ENCODE measurements around the gene GDAP1L1. TPM values are rescaled to one million over a fixed set of nuclear protein-coding genes. Genes with fewer than 3 reads are reported as not detected.

GDAP1L1 gene
- total RNA-seq, 2 experiments from 2014 or later = 0.27 TPM; not detected in 1

DNA sequence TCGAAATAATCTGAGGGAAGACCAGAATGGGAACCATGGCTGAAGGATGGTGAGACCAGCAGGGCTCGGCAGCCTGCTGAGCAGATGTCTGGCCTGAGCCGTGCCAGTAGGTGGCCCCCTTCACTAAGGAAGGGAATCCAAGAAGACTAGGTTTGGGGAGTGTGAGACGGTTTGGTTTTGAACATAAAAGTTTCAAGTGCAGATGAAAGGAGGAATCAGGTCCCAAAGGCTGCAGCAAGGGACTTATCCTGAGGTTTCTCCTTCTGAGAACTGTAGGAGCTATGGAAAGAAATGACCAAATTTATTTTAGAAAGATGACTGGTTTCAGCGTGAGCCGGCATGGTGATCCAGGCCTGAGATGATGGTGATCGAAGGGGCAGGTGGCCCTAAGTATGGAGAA, 32.0 kb upstream of the GDAP1L1 start:
- Histone ChIP-seq H3K4me2 (ENCODE audit: low read length) (no peak overlapping the region), H3K9me3 (ENCODE audit: low read length) (no peaks in the 10 kb centered on the region), H3K27ac (ENCODE audit: low read depth, low read length, poor library complexity, severe bottlenecking) (no peak overlapping the region), H3K9me2 (ENCODE audit: insufficient read depth, low read length) (no peaks in the 10 kb centered on the region), H2AFZ (ENCODE audit: low read length) (no peak overlapping the region), H3K79me2 (ENCODE audit: insufficient read depth, low read depth, low read length) (peaks cover 2% of the 10 kb centered on the region), H3K36me3 (ENCODE audit: insufficient read depth, low read length) (no peaks in the 10 kb centered on the region), H3K4me3 (ENCODE audit: low read depth, low read length, poor library complexity, severe bottlenecking) (no peak overlapping the region), H4K20me1 (ENCODE audit: insufficient read depth, low read length) (no peaks in the 10 kb centered on the region), H3K4me1 (ENCODE audit: insufficient read depth, low read length, poor library complexity, severe bottlenecking) (peaks cover 22% of the 10 kb centered on the region)
- CTCF ChIA-PET (ENCODE audit: unreplicated experiment) = interaction anchor here (3.3 kb wide), 1 partner anchor 96 kb away, joined by 16 read pairs; the partner anchor contains the start of gene FITM2
- POLR2A ChIA-PET = no interaction called here
- DNase-seq (ENCODE audit: low spot score) = peak; percentile 72
- BruUV-seq (replicated peaks) = no TSS peak
- intact Hi-C loops (cut with micrococcal nuclease; ENCODE audit: unreplicated experiment) = loop anchor here (1.0 to 10.0 kb wide), 5 partner anchors 96 to 650 kb away; partner anchors contain the start of gene FITM2
- TF ChIP-seq, protein P1, sequence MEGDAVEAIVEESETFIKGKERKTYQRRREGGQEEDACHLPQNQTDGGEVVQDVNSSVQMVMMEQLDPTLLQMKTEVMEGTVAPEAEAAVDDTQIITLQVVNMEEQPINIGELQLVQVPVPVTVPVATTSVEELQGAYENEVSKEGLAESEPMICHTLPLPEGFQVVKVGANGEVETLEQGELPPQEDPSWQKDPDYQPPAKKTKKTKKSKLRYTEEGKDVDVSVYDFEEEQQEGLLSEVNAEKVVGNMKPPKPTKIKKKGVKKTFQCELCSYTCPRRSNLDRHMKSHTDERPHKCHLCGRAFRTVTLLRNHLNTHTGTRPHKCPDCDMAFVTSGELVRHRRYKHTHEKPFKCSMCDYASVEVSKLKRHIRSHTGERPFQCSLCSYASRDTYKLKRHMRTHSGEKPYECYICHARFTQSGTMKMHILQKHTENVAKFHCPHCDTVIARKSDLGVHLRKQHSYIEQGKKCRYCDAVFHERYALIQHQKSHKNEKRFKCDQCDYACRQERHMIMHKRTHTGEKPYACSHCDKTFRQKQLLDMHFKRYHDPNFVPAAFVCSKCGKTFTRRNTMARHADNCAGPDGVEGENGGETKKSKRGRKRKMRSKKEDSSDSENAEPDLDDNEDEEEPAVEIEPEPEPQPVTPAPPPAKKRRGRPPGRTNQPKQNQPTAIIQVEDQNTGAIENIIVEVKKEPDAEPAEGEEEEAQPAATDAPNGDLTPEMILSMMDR (conservative IDR thresholded peaks at IDR 0.05; ENCODE audit: low read length) = peak; percentile 94
- TF ChIP-seq EZH2phosphoT487 (IDR thresholded peaks at IDR 0.05; ENCODE audit: borderline replicate concordance, low read depth, low read length) = no peak

DNA sequence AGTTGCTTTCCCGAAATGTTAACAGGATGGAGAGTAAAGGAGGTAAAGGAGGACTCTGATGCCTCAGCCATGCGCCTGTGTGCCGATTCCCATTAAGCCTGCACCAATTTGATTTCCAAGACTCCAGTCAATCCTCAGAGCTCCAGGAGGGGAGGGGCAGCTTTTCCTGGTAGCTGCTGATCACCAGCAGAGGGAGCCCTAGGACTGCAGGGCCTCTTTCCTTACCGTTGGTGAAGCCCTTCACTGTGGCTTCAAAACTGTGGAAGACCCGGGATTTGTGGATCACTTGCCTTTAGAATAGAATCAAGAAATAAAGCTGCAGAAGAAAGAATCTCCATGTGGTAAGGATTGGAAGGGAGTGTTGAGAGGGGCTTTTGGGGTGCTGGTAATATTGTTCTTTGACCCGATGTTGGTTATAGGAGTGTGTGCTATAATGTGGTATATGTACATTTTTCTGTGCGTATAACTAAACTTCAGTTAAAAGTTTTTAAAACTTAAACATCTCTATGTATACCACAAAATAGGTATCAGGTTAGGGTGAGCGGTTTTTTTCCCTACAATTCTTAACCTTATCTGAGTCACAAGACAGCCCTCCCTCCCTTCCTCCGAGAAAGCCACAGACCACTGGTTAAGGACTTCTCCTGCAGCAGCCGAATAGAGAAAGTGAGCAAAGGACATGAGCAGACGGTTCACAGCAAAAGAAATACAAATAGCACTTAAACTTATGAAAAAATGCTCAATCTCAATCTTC, 29.6 kb upstream of the GDAP1L1 start:
- TF ChIP-seq, protein P1 (conservative IDR thresholded peaks at IDR 0.05; ENCODE audit: low read length) = peak; percentile 97
- no peak for TF ChIP-seq EZH2phosphoT487 (IDR thresholded peaks at IDR 0.05; ENCODE audit: borderline replicate concordance, low read depth, low read length)
- no peak overlapping the region; the same call in 1 of the 2 replicates for H3K4me2 ChIP-seq (ENCODE audit: low read length)
- peak; percentile 68 for DNase-seq (ENCODE audit: low spot score)
- POLR2A ChIA-PET = interaction anchor here (2.6 kb wide), 1 partner anchor 94 kb away, joined by 10 read pairs; the partner anchor contains the start of gene FITM2
- H3K36me3 ChIP-seq (ENCODE audit: insufficient read depth, low read length) = no peaks in the 10 kb centered on the region
- no peaks in the 10 kb centered on the region for H4K20me1 ChIP-seq (ENCODE audit: insufficient read depth, low read length)
- intact Hi-C loops (cut with micrococcal nuclease; ENCODE audit: unreplicated experiment) = loop anchor here (10.0 kb wide), 1 partner anchor 647 kb away; no protein-coding TSS in a partner anchor
- H3K4me3 ChIP-seq (ENCODE audit: low read depth, low read length, poor library complexity, severe bottlenecking) = no peak overlapping the region
- H3K4me1 ChIP-seq (ENCODE audit: insufficient read depth, low read length, poor library complexity, severe bottlenecking) = peaks cover 14% of the 10 kb centered on the region
- peak overlapping the region; percentile 70; the same call in 1 of the 2 replicates for H2AFZ ChIP-seq (ENCODE audit: low read length)
- no peak overlapping the region for H3K27ac ChIP-seq (ENCODE audit: low read depth, low read length, poor library complexity, severe bottlenecking)
- CTCF ChIA-PET (ENCODE audit: unreplicated experiment) = interaction anchor here (1.2 to 3.3 kb wide), 3 partner anchors 92 to 168 kb away, joined by 3 to 16 read pairs (median 8); partner anchors contain the start of gene FITM2
- no peaks in the 10 kb centered on the region for H3K79me2 ChIP-seq (ENCODE audit: insufficient read depth, low read depth, low read length)
- BruUV-seq (replicated peaks) = no TSS peak
- no peaks in the 10 kb centered on the region for H3K9me3 ChIP-seq (ENCODE audit: low read length)
- no peaks in the 10 kb centered on the region for H3K9me2 ChIP-seq (ENCODE audit: insufficient read depth, low read length)
